K562 (cell line): ENCODE measurements around the gene SRMS. TPM values are rescaled to one million over a fixed set of nuclear protein-coding genes. Genes with fewer than 3 reads are reported as not detected.

Source experiments
- CTBP1 ChIP-seq: fragments of 450-650 bp; IDR thresholded peaks from 2 replicates; pipeline ENCODE4 v1.6.1; 2016; ENCODE audit warnings: borderline replicate concordance
- CXXC5 ChIP-seq: fragments of 250-450 bp; sonication (Bioruptor Pico); IDR thresholded peaks from 2 replicates; pipeline ENCODE4 v1.8.0; 2022; ENCODE audit warnings: inconsistent platforms, mild to moderate bottlenecking, moderate library complexity
- JUND ChIP-seq, 2 experiments: IDR thresholded peaks; 2 replicates in 1 of 2; 3 replicates in 1 of 2; pipeline ENCODE4 v1.6.1; 2011; ENCODE audit warnings: borderline replicate concordance in 2 of 2, low read depth in 2 of 2, low read length in 2 of 2, improper control_type of control experiment in 1 of 2, missing biosample characterization in 1 of 2, missing genetic modification characterization in 1 of 2, missing genetic modification reagents in 1 of 2
- NFIX ChIP-seq: fragments of 250-450 bp; sonication (Bioruptor Pico); IDR thresholded peaks from 2 replicates; pipeline ENCODE4 v1.4.0; 2020; ENCODE audit warnings: low read depth, mild to moderate bottlenecking, moderate library complexity
- REST ChIP-seq, 2 experiments: fragments of 450-650 bp; formaldehyde crosslinking in 1 of 2; IDR thresholded peaks; 2 replicates each; pipeline versions ENCODE4 v1.4.0 to v1.6.1; 2014 to 2020; ENCODE audit warnings: mild to moderate bottlenecking in 2 of 2, borderline replicate concordance in 1 of 2, low read depth in 1 of 2
- SMARCE1 ChIP-seq: fragments of 450-650 bp; IDR thresholded peaks from 2 replicates; pipeline ENCODE4 v1.7.1; 2016; ENCODE audit warnings: mild to moderate bottlenecking
- SNIP1 ChIP-seq: fragments of 450-650 bp; IDR thresholded peaks from 2 replicates; pipeline ENCODE4 v1.7.1; 2017; ENCODE audit warnings: low read depth, mild to moderate bottlenecking
- TAF15 ChIP-seq: fragments of 200-400 bp; formaldehyde crosslinking; IDR thresholded peaks from 2 replicates; pipeline ENCODE4 v1.6.1; 2017; ENCODE audit warnings: mild to moderate bottlenecking, low read depth, low read length, moderate library complexity
- ZFP91 ChIP-seq: sonication (generic); formaldehyde crosslinking; IDR thresholded peaks from 2 replicates; pipeline ENCODE4 v1.8.0; 2022; ENCODE audit warnings: mild to moderate bottlenecking, missing genetic modification reagents
- polyA plus RNA-seq, 8 experiments: library from polyadenylated mRNA; depleted of rRNA in 4 of 8; stranded (reverse) in 5 of 8; unstranded in 3 of 8; fragments of >200 nt; fragmentation: Nextera tagmentation in 2 of 8; fragmentation: Illumina TruSeq in 1 of 8; extraction: Ambion mirVana in 2 of 8; extraction: Trizol in 1 of 8; gene quantifications; 2 replicates each; pipeline versions ENCODE4 v1.2.1 to v1.2.3, GENCODE V29; 2011 to 2014; ENCODE audit warnings: inconsistent platforms in 1 of 8, missing spikeins in 1 of 8
- total RNA-seq, 7 experiments: library from RNA; depleted of rRNA in 6 of 7; stranded (reverse); fragments of >200 nt in 6 of 7; fragmentation: Illumina TruSeq in 2 of 7; extraction: Trizol in 2 of 7; gene quantifications; 2 replicates each; pipeline versions ENCODE4 v1.2.1 to v1.2.3, GENCODE V29; 2011 to 2021; ENCODE audit warnings: low replicate concordance in 1 of 7
- TF ChIP-seq, protein P1 (sequence below), 2 experiments: IDR thresholded peaks; 2 replicates each; pipeline ENCODE4 v1.6.1; 2012; ENCODE audit warnings: improper control_type of control experiment in 2 of 2, low read depth in 2 of 2, low read length in 2 of 2, borderline replicate concordance in 1 of 2
- TF ChIP-seq, protein P2 (sequence below), 2 experiments: fragments of 200-800 bp in 1 of 2; sonication (Bioruptor generic) in 1 of 2; sonication (generic) in 1 of 2; formaldehyde crosslinking in 1 of 2; IDR thresholded peaks in 1 of 2; conservative IDR thresholded peaks in 1 of 2; 2 replicates each; pipeline versions ENCODE4 v1.5.0 to v1.6.1; 2016 to 2020; ENCODE audit warnings: missing compliant biosample characterization in 1 of 2, missing genetic modification characterization in 1 of 2, missing genetic modification reagents in 1 of 2

Gene SRMS
- total and polyA plus RNA-seq, 9 of the 15 experiments (the other 6 are each of a cell fraction or from before 2014, with no cell fraction given), result 0.07 TPM; not detected in 8

DNA sequence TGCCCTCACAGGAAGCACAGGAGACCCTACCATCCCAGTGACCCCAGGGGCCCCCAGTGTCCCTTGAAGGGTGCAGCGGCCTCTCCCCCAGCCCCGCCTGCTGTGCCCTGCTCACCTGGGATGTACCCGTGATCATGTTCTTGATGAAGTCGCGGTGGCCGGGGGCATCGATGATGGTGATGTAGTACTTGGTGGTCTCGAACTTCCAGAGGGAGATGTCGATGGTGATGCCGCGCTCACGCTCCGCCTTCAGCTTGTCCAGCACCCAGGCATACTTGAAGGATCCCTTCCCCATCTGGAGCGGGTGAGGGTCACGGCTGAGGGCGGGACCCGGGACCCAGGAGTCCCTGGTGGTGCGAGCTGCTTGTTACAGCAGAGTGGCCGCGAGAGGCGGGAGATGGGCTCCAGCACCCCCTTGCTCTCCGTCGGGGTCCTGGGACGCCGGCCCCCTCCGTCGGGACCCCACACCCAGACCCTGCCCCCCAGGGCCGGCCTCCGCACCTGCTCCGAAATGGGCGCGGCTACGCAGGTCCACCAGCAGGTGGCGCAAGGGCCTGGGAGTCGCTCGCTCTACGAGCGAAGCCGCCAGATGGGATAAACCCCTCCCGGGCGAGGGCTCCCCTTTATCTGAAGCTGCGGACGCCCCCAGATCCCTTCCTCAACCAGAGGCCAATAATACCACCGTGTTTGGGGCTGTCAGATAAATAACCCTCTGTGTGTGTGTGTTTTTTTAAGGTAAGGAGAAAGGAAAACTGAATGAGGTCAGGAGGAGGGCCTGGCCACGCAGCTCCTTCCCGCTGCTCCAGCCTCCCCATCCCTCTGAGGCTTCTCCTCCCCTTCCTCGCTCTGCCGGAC lies 51.6 kb downstream of the SRMS start (continued):
- TF ChIP-seq, protein P1, sequence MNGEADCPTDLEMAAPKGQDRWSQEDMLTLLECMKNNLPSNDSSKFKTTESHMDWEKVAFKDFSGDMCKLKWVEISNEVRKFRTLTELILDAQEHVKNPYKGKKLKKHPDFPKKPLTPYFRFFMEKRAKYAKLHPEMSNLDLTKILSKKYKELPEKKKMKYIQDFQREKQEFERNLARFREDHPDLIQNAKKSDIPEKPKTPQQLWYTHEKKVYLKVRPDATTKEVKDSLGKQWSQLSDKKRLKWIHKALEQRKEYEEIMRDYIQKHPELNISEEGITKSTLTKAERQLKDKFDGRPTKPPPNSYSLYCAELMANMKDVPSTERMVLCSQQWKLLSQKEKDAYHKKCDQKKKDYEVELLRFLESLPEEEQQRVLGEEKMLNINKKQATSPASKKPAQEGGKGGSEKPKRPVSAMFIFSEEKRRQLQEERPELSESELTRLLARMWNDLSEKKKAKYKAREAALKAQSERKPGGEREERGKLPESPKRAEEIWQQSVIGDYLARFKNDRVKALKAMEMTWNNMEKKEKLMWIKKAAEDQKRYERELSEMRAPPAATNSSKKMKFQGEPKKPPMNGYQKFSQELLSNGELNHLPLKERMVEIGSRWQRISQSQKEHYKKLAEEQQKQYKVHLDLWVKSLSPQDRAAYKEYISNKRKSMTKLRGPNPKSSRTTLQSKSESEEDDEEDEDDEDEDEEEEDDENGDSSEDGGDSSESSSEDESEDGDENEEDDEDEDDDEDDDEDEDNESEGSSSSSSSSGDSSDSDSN (IDR thresholded peaks at IDR 0.05; ENCODE audit: borderline replicate concordance in 1 of 2, low read depth in 2 of 2, low read length in 2 of 2), result no peak
- TF ChIP-seq TAF15 (no peak), REST (IDR thresholded peaks at IDR 0.05; ENCODE audit: borderline replicate concordance) (peak; percentile 62), REST (CRISPR knock-in tag; IDR thresholded peaks at IDR 0.05; ENCODE audit: low read depth) (no peak), JUND (IDR thresholded peaks at IDR 0.05; ENCODE audit: borderline replicate concordance, low read depth, low read length) (peak; percentile 29; the same call in 1 of the 2 replicates), JUND (tag; IDR thresholded peaks at IDR 0.05; ENCODE audit: borderline replicate concordance, low read depth, low read length) (no peak), CXXC5 (CRISPR knock-in tag) (peak; percentile 41), ZFP91 (CRISPR knock-in tag) (no peak), SNIP1 (no peak), CTBP1 (peak; percentile 44; the same call in 1 of the 2 replicates), SMARCE1 (no peak), NFIX (CRISPR knock-in tag) (no peak)
- TF ChIP-seq, protein P2, sequence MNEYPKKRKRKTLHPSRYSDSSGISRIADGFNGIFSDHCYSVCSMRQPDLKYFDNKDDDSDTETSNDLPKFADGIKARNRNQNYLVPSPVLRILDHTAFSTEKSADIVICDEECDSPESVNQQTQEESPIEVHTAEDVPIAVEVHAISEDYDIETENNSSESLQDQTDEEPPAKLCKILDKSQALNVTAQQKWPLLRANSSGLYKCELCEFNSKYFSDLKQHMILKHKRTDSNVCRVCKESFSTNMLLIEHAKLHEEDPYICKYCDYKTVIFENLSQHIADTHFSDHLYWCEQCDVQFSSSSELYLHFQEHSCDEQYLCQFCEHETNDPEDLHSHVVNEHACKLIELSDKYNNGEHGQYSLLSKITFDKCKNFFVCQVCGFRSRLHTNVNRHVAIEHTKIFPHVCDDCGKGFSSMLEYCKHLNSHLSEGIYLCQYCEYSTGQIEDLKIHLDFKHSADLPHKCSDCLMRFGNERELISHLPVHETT (CRISPR knock-in tag; conservative IDR thresholded peaks at IDR 0.05 in 1 of 2, IDR thresholded peaks at IDR 0.05 in 1 of 2), result no peak
